Muscle of back (tissue), 11 donors: ENCODE data around the gene RAB38. TPM values are rescaled to one million over a fixed set of nuclear protein-coding genes. Genes with fewer than 3 reads are reported as not detected.

ENCODE experiments used
- DNase-seq, 3 donors: peaks; one replicate each; pipeline versions ENCODE4 v3.0.0 to v3.0.0-alpha.2; 2013
- polyA plus RNA-seq, 10 donors: library from polyadenylated mRNA; unstranded; fragments of 120-200 nt; gene quantifications; one replicate each; pipeline ENCODE4 v1.2.1, GENCODE V29; 2013; ENCODE audit not compliant: insufficient read length in 10 of 10

Gene RAB38
- polyA plus RNA-seq, 10 donors = 1.3 to 7.1 (median 1.5) TPM

GRCh38 chr11:88104408-88104807 lies 70.8 kb downstream of the RAB38 start:
- DNase-seq = no peak

GRCh38 chr11:88103337-88104206 lies 71.7 kb downstream of the RAB38 start:
- no peak for DNase-seq

- DNase-seq = no peak
Observed at GRCh38 chr11:88102598-88102934, 72.7 kb downstream of the RAB38 start.

GRCh38 chr11:88101881-88102597 lies 73.2 kb downstream of the RAB38 start:
- DNase-seq = no peak

- DNase-seq = peak in 2 of 3 donors; percentile 23 to 53
Observed at GRCh38 chr11:88100151-88100550, 75.1 kb downstream of the RAB38 start.

GRCh38 chr11:88098289-88098688 lies 77.0 kb downstream of the RAB38 start:
- no peak for DNase-seq

GRCh38 chr11:88089134-88089533 lies 86.1 kb downstream of the RAB38 start:
- DNase-seq = no peak

- peak in 1 of 3 donors; percentile 24 for DNase-seq
Observed at GRCh38 chr11:88087337-88087736, 87.9 kb downstream of the RAB38 start.

GRCh38 chr11:88086297-88086696 lies 88.9 kb downstream of the RAB38 start:
- DNase-seq = no peak

- DNase-seq = peak in 1 of 3 donors; percentile 23
Observed at GRCh38 chr11:88070437-88070836, 104.8 kb downstream of the RAB38 start.

GRCh38 chr11:88068848-88069554 lies 106.2 kb downstream of the RAB38 start:
- DNase-seq = no peak

GRCh38 chr11:88066090-88066489 lies 109.2 kb downstream of the RAB38 start:
- DNase-seq = peak in 1 of 3 donors; percentile 44

- peak in 1 of 3 donors; percentile 25 for DNase-seq
Observed at GRCh38 chr11:88064097-88064705, 111.0 kb downstream of the RAB38 start.

Other genes starting within 250 kb of the RAB38 start
- gene CTSC, start 162.3 kb upstream of the RAB38 start, polyA plus RNA-seq = 10 to 100 TPM; 42.2 to 98.9 (median 47.8) TPM